Osteoblast (primary cell): Measurements from ENCODE around the gene ATAD5. TPM values are rescaled to one million over a fixed set of nuclear protein-coding genes. Genes with fewer than 3 reads are reported as not detected.

Experiments used
- DNase-seq: peaks from one replicate; pipeline ENCODE4 v3.0.0; 2011; ENCODE audit warnings: low spot score, mixed read lengths; ENCODE audit not compliant: insufficient read length; ENCODE audit errors: missing footprints
- H2AFZ ChIP-seq: 2 replicates; pipeline ENCODE4 v1.6.0; 2011; ENCODE audit warnings: mild to moderate bottlenecking, low read length
- H3K27ac ChIP-seq: 2 replicates; pipeline ENCODE4 v1.5.1; 2011; ENCODE audit warnings: mild to moderate bottlenecking, low read depth, low read length, moderate library complexity
- H3K27me3 ChIP-seq: 2 replicates; pipeline ENCODE4 v1.6.0; 2012; ENCODE audit warnings: mild to moderate bottlenecking, control low read depth, inconsistent platforms, low read length, moderate library complexity; ENCODE audit not compliant: insufficient read depth
- H3K36me3 ChIP-seq: 2 replicates; pipeline ENCODE4 v1.5.1; 2011; ENCODE audit warnings: mild to moderate bottlenecking, low read length, control low read depth, moderate library complexity; ENCODE audit not compliant: insufficient read depth
- H3K4me1 ChIP-seq: 2 replicates; pipeline ENCODE4 v1.5.1; 2011; ENCODE audit warnings: mild to moderate bottlenecking, low read length, control low read depth, moderate library complexity; ENCODE audit not compliant: insufficient read depth
- H3K4me2 ChIP-seq: 2 replicates; pipeline ENCODE4 v1.6.0; 2011; ENCODE audit warnings: mild to moderate bottlenecking, low read length; ENCODE audit not compliant: insufficient read depth
- H3K4me3 ChIP-seq: fragments of 200-600 bp; sonication (generic); 3 replicates; pipeline ENCODE4 v1.5.1; 2012; ENCODE audit warnings: mild to moderate bottlenecking, low read length, inconsistent platforms; ENCODE audit not compliant: insufficient read depth
- H3K79me2 ChIP-seq: 2 replicates; pipeline ENCODE4 v1.6.0; 2012; ENCODE audit warnings: mild to moderate bottlenecking, low read length, control low read depth, inconsistent platforms; ENCODE audit not compliant: insufficient read depth
- H3K9me3 ChIP-seq: 2 replicates; pipeline ENCODE4 v1.5.1; 2011; ENCODE audit warnings: low read depth, low read length, control low read depth
- H4K20me1 ChIP-seq: 2 replicates; pipeline ENCODE4 v1.6.0; 2012; ENCODE audit warnings: mild to moderate bottlenecking, low read length, control low read depth; ENCODE audit not compliant: insufficient read depth
- total RNA-seq: library from RNA; depleted of rRNA; stranded (reverse); fragments of >200 nt; gene quantifications from 2 replicates; pipeline ENCODE4 v1.2.3, GENCODE V29; 2012
- TF ChIP-seq, protein P1 (sequence below): IDR thresholded peaks from 2 replicates; pipeline ENCODE4 v1.5.1; 2011; ENCODE audit warnings: mild to moderate bottlenecking, low read depth, low read length, moderate library complexity; ENCODE audit errors: extremely low read depth

The ATAD5 gene
- total RNA-seq, 1 donor: 1.8 TPM

- Histone ChIP-seq H4K20me1 (no peaks in the 10 kb centered on the region), H3K27ac (peak overlapping the region; percentile 40), H3K4me3 (peak overlapping the region; percentile 99), H3K79me2 (peaks cover 57% of the 10 kb centered on the region), H3K36me3 (no peaks in the 10 kb centered on the region), H3K4me2 (peak overlapping the region; percentile 92), H3K27me3 (no peaks in the 10 kb centered on the region), H3K4me1 (peaks cover 14% of the 10 kb centered on the region), H3K9me3 (no peaks in the 10 kb centered on the region), H2AFZ (peak overlapping the region; percentile 93)
- TF ChIP-seq, protein P1, sequence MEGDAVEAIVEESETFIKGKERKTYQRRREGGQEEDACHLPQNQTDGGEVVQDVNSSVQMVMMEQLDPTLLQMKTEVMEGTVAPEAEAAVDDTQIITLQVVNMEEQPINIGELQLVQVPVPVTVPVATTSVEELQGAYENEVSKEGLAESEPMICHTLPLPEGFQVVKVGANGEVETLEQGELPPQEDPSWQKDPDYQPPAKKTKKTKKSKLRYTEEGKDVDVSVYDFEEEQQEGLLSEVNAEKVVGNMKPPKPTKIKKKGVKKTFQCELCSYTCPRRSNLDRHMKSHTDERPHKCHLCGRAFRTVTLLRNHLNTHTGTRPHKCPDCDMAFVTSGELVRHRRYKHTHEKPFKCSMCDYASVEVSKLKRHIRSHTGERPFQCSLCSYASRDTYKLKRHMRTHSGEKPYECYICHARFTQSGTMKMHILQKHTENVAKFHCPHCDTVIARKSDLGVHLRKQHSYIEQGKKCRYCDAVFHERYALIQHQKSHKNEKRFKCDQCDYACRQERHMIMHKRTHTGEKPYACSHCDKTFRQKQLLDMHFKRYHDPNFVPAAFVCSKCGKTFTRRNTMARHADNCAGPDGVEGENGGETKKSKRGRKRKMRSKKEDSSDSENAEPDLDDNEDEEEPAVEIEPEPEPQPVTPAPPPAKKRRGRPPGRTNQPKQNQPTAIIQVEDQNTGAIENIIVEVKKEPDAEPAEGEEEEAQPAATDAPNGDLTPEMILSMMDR: no peak
- peak; percentile 89 for DNase-seq
These were observed 7.8 kb upstream of the ATAD5 start for GRCh38 chr17:30824002-30824355.

GRCh38 chr17:30824356-30825145 lies 7.2 kb upstream of the ATAD5 start, which contains the start of gene CRLF3:
CRLF3 (minus strand) TSS chr17:30824692; CDS start chr17:30824651, 41 bp downstream.
- H3K27ac ChIP-seq: peak within 1 kb of the TSS; percentile 45
- peaks cover 51% of the 10 kb centered on the region for H3K79me2 ChIP-seq
- H3K9me3 ChIP-seq: no peaks in the 10 kb centered on the region
- H3K4me1 ChIP-seq: peaks cover 14% of the 10 kb centered on the region
- peak; percentile 99 for DNase-seq
- no peaks in the 10 kb centered on the region for H4K20me1 ChIP-seq
- H3K4me3 ChIP-seq: peak within 1 kb of the TSS; percentile 99
- H3K4me2 ChIP-seq: peak within 1 kb of the TSS; percentile 92
- peak within 1 kb of the TSS; percentile 98 for H2AFZ ChIP-seq
- H3K36me3 ChIP-seq: no peaks in the 10 kb centered on the region
- no peaks in the 10 kb centered on the region for H3K27me3 ChIP-seq
- TF ChIP-seq, protein P1: peak; percentile 20

DNA sequence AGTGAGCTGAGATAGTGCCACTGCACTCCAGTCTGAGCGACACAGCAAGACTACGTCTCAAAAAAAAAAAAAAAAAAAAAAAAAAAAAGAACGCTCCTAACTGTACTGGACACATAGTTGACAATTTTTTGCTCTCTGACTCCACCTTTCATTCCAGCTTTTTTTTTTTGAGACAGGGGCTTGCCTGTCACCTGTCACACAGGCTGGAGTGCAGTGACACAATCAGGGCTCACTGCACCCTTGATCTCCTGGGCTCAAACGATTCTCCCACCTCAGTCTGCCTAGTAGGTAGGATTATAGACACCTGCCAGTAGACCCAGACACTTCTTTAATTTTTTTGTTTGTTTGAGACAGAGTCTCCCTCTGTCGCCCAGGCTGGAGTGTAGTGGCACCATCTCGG lies 4.7 kb upstream of the ATAD5 start:
- Histone ChIP-seq H3K36me3 (no peaks in the 10 kb centered on the region), H3K27me3 (no peaks in the 10 kb centered on the region), H3K9me3 (no peaks in the 10 kb centered on the region), H3K4me2 (no peak overlapping the region), H4K20me1 (no peaks in the 10 kb centered on the region), H3K79me2 (peaks cover 28% of the 10 kb centered on the region), H2AFZ (no peak overlapping the region), H3K4me1 (peaks cover 16% of the 10 kb centered on the region), H3K27ac (no peak overlapping the region), H3K4me3 (no peak overlapping the region)
- DNase-seq: no peak
- TF ChIP-seq, protein P1: no peak

DNA sequence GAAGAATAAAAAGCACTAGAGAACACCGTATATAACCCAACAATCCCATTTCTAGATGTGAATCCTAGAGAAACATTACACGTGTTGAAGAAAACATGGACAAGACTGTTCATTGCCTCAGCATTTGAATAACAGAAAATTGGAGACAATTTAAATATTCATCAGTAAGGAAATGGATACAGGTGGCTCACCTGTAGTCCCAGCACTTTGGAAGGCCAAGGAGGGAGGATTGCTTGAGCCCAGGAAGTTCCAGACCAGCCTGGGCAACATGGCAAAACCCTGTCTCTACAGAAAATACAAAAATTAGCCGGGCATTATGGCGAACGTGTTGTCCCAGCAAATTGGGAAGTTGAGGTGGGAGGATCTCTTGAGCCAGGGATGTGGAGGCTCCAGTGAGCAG lies 2.7 kb upstream of the ATAD5 start:
- Histone ChIP-seq H3K4me2 (no peak overlapping the region), H3K9me3 (no peaks in the 10 kb centered on the region), H4K20me1 (no peaks in the 10 kb centered on the region), H3K79me2 (peaks cover 25% of the 10 kb centered on the region), H3K27me3 (no peaks in the 10 kb centered on the region), H3K4me3 (no peak overlapping the region), H3K4me1 (peaks cover 20% of the 10 kb centered on the region), H3K27ac (no peak overlapping the region), H2AFZ (no peak overlapping the region), H3K36me3 (no peaks in the 10 kb centered on the region)
- DNase-seq: no peak
- TF ChIP-seq, protein P1: no peak
